Activated CD4-positive, alpha-beta T cell treated with anti-CD3 and anti-CD28 coated beads, Interleukin-2, amount 50 U/mL, for 1 hour (primary cell): ENCODE measurements around the gene CRB3.
A peak's percentile ranks its signal among the peaks of the same experiment; 100 is the strongest.

ENCODE experiments used
- DNase-seq: peaks from one replicate; pipeline ENCODE4 v3.0.0-alpha.2; 2020

Gene CRB3

GRCh38 chr19:6433663-6434062, 30.4 kb upstream of the CRB3 start, which contains the start of gene SLC25A41:
TSS of gene SLC25A41 (minus strand) at chr19:6433763. CDS start at chr19:6433693, 70 bp downstream.
- no peak for DNase-seq

- no peak for DNase-seq
These were observed 24.3 kb upstream of the CRB3 start for GRCh38 chr19:6439743-6440142.

- DNase-seq = no peak
These were observed 23.2 kb upstream of the CRB3 start for GRCh38 chr19:6440905-6441304.

GRCh38 chr19:6442087-6442688, 21.9 kb upstream of the CRB3 start:
- DNase-seq = no peak

- no peak for DNase-seq
These were observed 20.1 kb upstream of the CRB3 start for GRCh38 chr19:6443986-6444385.

GRCh38 chr19:6446452-6446851, 17.6 kb upstream of the CRB3 start:
- DNase-seq = no peak

GRCh38 chr19:6448045-6448444, 16.0 kb upstream of the CRB3 start:
- DNase-seq = no peak

- no peak for DNase-seq
These were observed 13.9 kb upstream of the CRB3 start for GRCh38 chr19:6450166-6450565.

- DNase-seq = no peak
These were observed 12.4 kb upstream of the CRB3 start for GRCh38 chr19:6451583-6452222.

- DNase-seq = no peak
These were observed 11.9 kb upstream of the CRB3 start for GRCh38 chr19:6452223-6452614.

GRCh38 chr19:6452899-6453298, 11.2 kb upstream of the CRB3 start:
- no peak for DNase-seq

GRCh38 chr19:6453951-6454565, 10.0 kb upstream of the CRB3 start:
- DNase-seq = no peak

GRCh38 chr19:6455924-6456323, 8.1 kb upstream of the CRB3 start:
- DNase-seq = no peak

GRCh38 chr19:6457958-6458694, 5.9 kb upstream of the CRB3 start:
- DNase-seq = no peak

GRCh38 chr19:6458695-6459261, 5.3 kb upstream of the CRB3 start:
- no peak for DNase-seq

- peak; percentile 51 for DNase-seq
These were observed 4.6 kb upstream of the CRB3 start, which contains the start of gene SLC25A23 for GRCh38 chr19:6459262-6460098. TSS of gene SLC25A23 (minus strand) at chr19:6459792. CDS start at chr19:6459628, 164 bp downstream.

GRCh38 chr19:6460099-6460884, 3.8 kb upstream of the CRB3 start:
- DNase-seq = peak; percentile 97

- no peak for DNase-seq
These were observed 935 bp downstream of the CRB3 start for GRCh38 chr19:6465006-6465405.

- DNase-seq = no peak
These were observed 1.6 kb downstream of the CRB3 start for GRCh38 chr19:6465663-6466062.

GRCh38 chr19:6466526-6467248, 2.6 kb downstream of the CRB3 start:
- no peak for DNase-seq

- DNase-seq = no peak
These were observed 3.3 kb downstream of the CRB3 start for GRCh38 chr19:6467384-6467783.
